MM.1S (cell line): ENCODE data around the gene B4GALT5.

Experiments
- CTCF ChIP-seq: fragments of 300-600 bp; sonication (generic); IDR thresholded peaks from 2 replicates; pipeline ENCODE4 v1.5.1; 2016; ENCODE audit warnings: antibody characterized with exemption, low read length, mixed read lengths
- EZH2 ChIP-seq: fragments of 300-600 bp; sonication (generic); optimal IDR thresholded peaks from 2 replicates; pipeline ENCODE3; 2017; ENCODE audit warnings: low read depth, mild to moderate bottlenecking, antibody characterized with exemption, low read length, mixed read lengths
- EZH2phosphoT487 ChIP-seq: fragments of 300-600 bp; sonication (generic); IDR thresholded peaks from 2 replicates; pipeline ENCODE4 v1.6.1; 2018; ENCODE audit warnings: antibody characterized with exemption, low read length

DNA sequence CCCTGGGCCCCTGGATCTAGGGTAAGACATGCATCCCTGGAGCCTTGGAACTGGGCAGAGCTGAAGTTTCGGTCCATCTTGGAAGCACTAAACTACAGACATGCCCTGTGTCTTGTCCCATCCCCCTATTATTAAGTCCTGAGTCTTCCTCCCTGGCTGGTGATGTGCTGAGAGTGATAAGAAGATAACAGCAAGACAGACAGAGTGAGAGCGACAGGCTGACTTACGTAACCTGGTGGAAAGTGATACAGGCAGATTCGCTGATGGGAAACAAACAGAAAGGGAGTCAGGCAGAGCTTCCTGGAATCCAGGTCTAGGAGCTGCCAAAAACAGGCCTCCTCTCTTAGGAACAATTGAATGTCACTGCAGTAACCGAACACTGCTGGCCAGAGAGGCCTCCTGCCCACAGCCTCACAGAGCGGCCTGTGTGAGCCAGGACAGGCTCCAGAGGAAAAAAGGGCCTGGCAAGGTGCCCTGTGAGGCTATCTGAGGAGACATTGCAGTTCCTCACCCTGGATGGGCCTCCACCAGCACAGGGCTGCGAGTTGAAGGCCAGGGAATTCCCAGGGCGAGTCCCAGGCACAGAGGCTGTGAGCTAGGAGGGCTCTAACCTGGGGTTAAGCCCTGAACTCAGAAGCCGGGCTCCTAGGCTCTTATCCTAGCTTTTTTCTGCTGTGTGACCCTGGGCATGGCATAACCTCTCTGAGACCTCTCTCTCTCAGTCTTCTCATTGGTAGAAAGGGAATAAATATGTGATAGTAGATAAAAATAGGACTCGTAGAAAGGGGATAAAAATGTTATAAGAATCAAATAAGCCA is 34.2 kb upstream of the B4GALT5 start:
- TF ChIP-seq CTCF = no peak
- no peak for TF ChIP-seq EZH2phosphoT487
- no peak for TF ChIP-seq EZH2
